GM18499 (cell line): Measurements from ENCODE around the gene FHOD3.

Experiments
- ATAC-seq: cut with Tn5 transposase; IDR thresholded peaks from one replicate; pipeline ENCODE4 v1.9.1; 2021; ENCODE audit warnings: moderate number of reproducible peaks; ENCODE audit not compliant: insufficient read depth, unreplicated experiment

Gene FHOD3

GRCh38 chr18:36297417-36298125 lies at the start of gene FHOD3:
TSS of gene FHOD3 (plus strand) at chr18:36297713. CDS start at chr18:36297836, 123 bp downstream.
- no peak for ATAC-seq

- ATAC-seq, result no peak
Measured at GRCh38 chr18:36249392-36249791, 48.1 kb upstream of the FHOD3 start.

GRCh38 chr18:36250827-36251226 lies 46.7 kb upstream of the FHOD3 start:
- ATAC-seq, result no peak

- ATAC-seq, result no peak
Measured at GRCh38 chr18:36255072-36255698, 42.3 kb upstream of the FHOD3 start.

- ATAC-seq, result no peak
Measured at GRCh38 chr18:36256094-36256493, 41.4 kb upstream of the FHOD3 start.

- no peak for ATAC-seq
Measured at GRCh38 chr18:36262971-36263370, 34.5 kb upstream of the FHOD3 start.

GRCh38 chr18:36264283-36264682 lies 33.2 kb upstream of the FHOD3 start:
- no peak for ATAC-seq

- no peak for ATAC-seq
Measured at GRCh38 chr18:36265015-36265414, 32.5 kb upstream of the FHOD3 start.

GRCh38 chr18:36269157-36269556 lies 28.4 kb upstream of the FHOD3 start:
- no peak for ATAC-seq

GRCh38 chr18:36271153-36271552 lies 26.4 kb upstream of the FHOD3 start:
- ATAC-seq, result no peak

- no peak for ATAC-seq
Measured at GRCh38 chr18:36273347-36273746, 24.2 kb upstream of the FHOD3 start.

GRCh38 chr18:36274083-36274715 lies 23.3 kb upstream of the FHOD3 start:
- ATAC-seq, result no peak

- ATAC-seq, result no peak
Measured at GRCh38 chr18:36275561-36275960, 22.0 kb upstream of the FHOD3 start.

- ATAC-seq, result no peak
Measured at GRCh38 chr18:36279001-36279400, 18.5 kb upstream of the FHOD3 start.

GRCh38 chr18:36281936-36282335 lies 15.6 kb upstream of the FHOD3 start:
- no peak for ATAC-seq

GRCh38 chr18:36283448-36283847 lies 14.1 kb upstream of the FHOD3 start:
- no peak for ATAC-seq

GRCh38 chr18:36284268-36284667 lies 13.2 kb upstream of the FHOD3 start:
- no peak for ATAC-seq

- ATAC-seq, result no peak
Measured at GRCh38 chr18:36284671-36285295, 12.7 kb upstream of the FHOD3 start.

GRCh38 chr18:36287653-36288052 lies 9.9 kb upstream of the FHOD3 start:
- no peak for ATAC-seq

- ATAC-seq, result no peak
Measured at GRCh38 chr18:36288689-36289088, 8.8 kb upstream of the FHOD3 start.

GRCh38 chr18:36294031-36294430 lies 3.5 kb upstream of the FHOD3 start:
- ATAC-seq, result no peak
